ENCODE results near the gene RAP1GAP2. TPM values are rescaled to one million over a fixed set of nuclear protein-coding genes. Genes with fewer than 3 reads are reported as not detected.

RAP1GAP2 gene
- total RNA-seq, 3 donors from 2014 or later: 26.6 to 45.3 (median 43.3) TPM

- intact Hi-C loops (cut with DNase I, micrococcal nuclease): no loop called here
- no peaks in the 10 kb centered on the region for H3K36me3 ChIP-seq (ENCODE audit: low read depth)
- no peak for TF ChIP-seq CTCF (IDR thresholded peaks at IDR 0.05)
- DNase-seq (no peak), ATAC-seq (no peak)
- H3K4me3 ChIP-seq: no peak overlapping the region
- no peaks in the 10 kb centered on the region for H3K4me1 ChIP-seq (ENCODE audit: low read depth)
- H3K9me3 ChIP-seq: no peaks in the 10 kb centered on the region
Measured at GRCh38 chr17:2978116-2978515, 181.9 kb downstream of the RAP1GAP2 start.

- H3K4me1 ChIP-seq (ENCODE audit: low read depth): no peaks in the 10 kb centered on the region
- no peak for ATAC-seq
- no peak for TF ChIP-seq CTCF (IDR thresholded peaks at IDR 0.05)
- H3K4me3 ChIP-seq: no peak overlapping the region
- H3K9me3 ChIP-seq: no peaks in the 10 kb centered on the region
- no peak for DNase-seq
- no peaks in the 10 kb centered on the region for H3K36me3 ChIP-seq (ENCODE audit: low read depth)
- intact Hi-C loops (cut with DNase I, micrococcal nuclease): no loop called here
Measured at GRCh38 chr17:2978991-2979390, 182.8 kb downstream of the RAP1GAP2 start.

GRCh38 chr17:2980211-2980903, 184.1 kb downstream of the RAP1GAP2 start:
- no peak for ATAC-seq
- no peaks in the 10 kb centered on the region for H3K36me3 ChIP-seq (ENCODE audit: low read depth)
- TF ChIP-seq CTCF (IDR thresholded peaks at IDR 0.05): no peak
- no peaks in the 10 kb centered on the region for H3K4me1 ChIP-seq (ENCODE audit: low read depth)
- DNase-seq: no peak
- no peak overlapping the region for H3K4me3 ChIP-seq
- intact Hi-C loops (cut with DNase I, micrococcal nuclease): no loop called here
- no peaks in the 10 kb centered on the region for H3K9me3 ChIP-seq

- intact Hi-C loops (cut with DNase I, micrococcal nuclease): no loop called here
- no peak for DNase-seq
Measured at GRCh38 chr17:2980904-2981246, 184.6 kb downstream of the RAP1GAP2 start.

GRCh38 chr17:2981325-2981724, 185.1 kb downstream of the RAP1GAP2 start:
- DNase-seq: no peak
- intact Hi-C loops (cut with DNase I, micrococcal nuclease): no loop called here
- Histone ChIP-seq H3K36me3 (ENCODE audit: low read depth) (no peaks in the 10 kb centered on the region), H3K4me3 (no peak overlapping the region), H3K4me1 (ENCODE audit: low read depth) (no peaks in the 10 kb centered on the region), H3K9me3 (no peaks in the 10 kb centered on the region)
- ATAC-seq: no peak
- no peak for TF ChIP-seq CTCF (IDR thresholded peaks at IDR 0.05)

More at GRCh38 chr17:2980904-2981246, 184.6 kb downstream of the RAP1GAP2 start:
- no peak for TF ChIP-seq CTCF (IDR thresholded peaks at IDR 0.05)
- no peak overlapping the region for H3K4me3 ChIP-seq
- H3K9me3 ChIP-seq: no peaks in the 10 kb centered on the region
- no peak for ATAC-seq
- H3K4me1 ChIP-seq (ENCODE audit: low read depth): no peaks in the 10 kb centered on the region
- H3K36me3 ChIP-seq (ENCODE audit: low read depth): no peaks in the 10 kb centered on the region

- peak; percentile 35 to 75 (median 60) for DNase-seq
- Histone ChIP-seq H3K4me1 (ENCODE audit: low read depth) (no peaks in the 10 kb centered on the region), H3K4me3 (no peak overlapping the region), H3K36me3 (ENCODE audit: low read depth) (no peaks in the 10 kb centered on the region), H3K9me3 (no peaks in the 10 kb centered on the region)
- intact Hi-C loops (cut with DNase I, micrococcal nuclease): no loop called here
- no peak for TF ChIP-seq CTCF (IDR thresholded peaks at IDR 0.05)
- peak; percentile 75 for ATAC-seq
Measured at GRCh38 chr17:2982854-2983253, 186.6 kb downstream of the RAP1GAP2 start.

All from mucosa of descending colon (tissue), 3 donors.